CMK (cell line): ENCODE measurements around the gene AKAP13.
"Not testable (repeated sequence)": the region's sequence is repeated elsewhere in the genome, so short reads cannot be mapped to it uniquely, and the experiment has no call there.

Source experiments
- DNase-seq: peaks from one replicate; pipeline ENCODE4 v3.0.0-alpha.2; 2010; ENCODE audit warnings: low read depth

AKAP13 gene

DNA sequence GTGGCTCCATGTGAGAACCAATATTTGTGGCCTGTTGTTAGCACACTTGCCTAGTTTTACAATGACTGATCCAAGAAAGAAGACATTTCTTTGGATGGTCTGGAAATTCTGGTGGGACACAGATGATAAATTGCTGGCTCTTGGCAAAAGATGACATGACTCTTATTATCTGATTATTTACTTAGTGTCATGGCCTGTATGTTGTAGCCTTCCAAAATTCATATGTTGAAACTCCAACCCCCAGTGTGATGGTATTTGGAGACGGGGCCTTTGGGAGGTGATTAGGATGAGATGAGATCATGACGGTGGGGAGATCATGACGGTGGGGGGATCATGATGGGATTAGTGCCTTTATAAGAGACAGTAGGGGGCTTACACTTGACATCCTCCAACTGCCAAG is 30.0 kb upstream of the AKAP13 start:
- no peak for DNase-seq

- DNase-seq: not testable (repeated sequence)
Measured at GRCh38 chr15:85351501-85351900, 28.9 kb upstream of the AKAP13 start.

DNA sequence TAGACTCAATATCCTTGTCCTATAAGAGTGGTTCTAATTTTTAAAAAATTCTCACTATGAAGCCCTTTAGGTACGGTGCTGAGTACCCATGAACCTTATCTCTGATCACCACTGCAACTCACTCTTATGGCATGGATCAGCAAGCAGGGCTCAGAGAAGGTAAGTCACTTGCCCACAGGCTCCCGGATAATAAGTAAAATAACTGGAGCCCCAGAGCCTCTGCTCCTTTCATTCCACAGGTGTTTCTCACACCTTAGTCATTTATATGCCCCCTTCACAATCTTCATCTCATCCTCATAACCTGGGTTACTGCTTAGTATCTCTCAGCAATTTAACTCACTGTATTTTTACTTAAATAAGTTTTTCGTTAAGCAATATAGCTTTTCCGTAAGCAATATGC is 28.4 kb upstream of the AKAP13 start:
- DNase-seq: no peak

- DNase-seq: no peak
Measured at GRCh38 chr15:85353516-85353915, 26.9 kb upstream of the AKAP13 start.

- DNase-seq: no peak
Measured at GRCh38 chr15:85354461-85354860, 25.9 kb upstream of the AKAP13 start.

- no peak for DNase-seq
Measured at GRCh38 chr15:85354948-85355347, 25.5 kb upstream of the AKAP13 start.

DNA sequence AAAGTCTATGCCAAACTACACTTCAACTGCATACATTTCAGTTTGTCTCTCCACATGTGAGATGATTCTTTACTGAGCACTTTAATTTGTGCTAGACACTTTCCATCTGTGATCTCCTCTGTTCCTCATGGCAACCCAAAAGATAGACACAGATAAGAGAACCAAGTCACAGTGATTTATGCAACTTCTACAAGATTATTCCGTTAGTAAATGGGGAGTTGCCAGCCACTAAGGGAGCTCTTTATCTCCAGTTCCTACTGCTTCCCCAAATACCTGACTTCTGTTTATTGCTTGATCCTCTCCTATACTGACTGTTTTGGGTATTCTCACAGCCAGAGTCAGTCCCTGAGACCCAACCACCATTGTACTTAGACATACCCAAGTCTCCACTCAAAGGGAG is 24.1 kb upstream of the AKAP13 start:
- no peak for DNase-seq

DNA sequence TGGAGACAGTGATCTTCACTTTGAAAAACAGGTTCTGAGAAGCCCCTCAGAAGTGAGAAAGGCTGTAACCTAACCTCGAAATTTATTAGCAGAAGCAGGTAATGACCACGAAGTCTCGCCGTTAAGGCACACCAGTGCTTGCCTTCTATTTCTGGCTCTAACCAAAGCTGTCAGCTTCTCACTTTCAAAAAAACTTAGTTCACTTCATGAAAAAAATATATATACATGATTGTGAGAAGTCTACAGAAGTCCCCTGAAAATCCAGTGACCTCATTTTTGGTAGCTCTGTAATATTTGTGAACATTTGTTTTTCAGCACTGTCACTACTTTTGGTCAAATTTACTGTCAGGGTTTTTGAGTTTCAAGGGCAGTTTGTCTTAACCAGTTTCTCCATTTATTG is 19.1 kb upstream of the AKAP13 start:
- no peak for DNase-seq

GRCh38 chr15:85362436-85363081 is 17.8 kb upstream of the AKAP13 start:
- DNase-seq: no peak

DNA sequence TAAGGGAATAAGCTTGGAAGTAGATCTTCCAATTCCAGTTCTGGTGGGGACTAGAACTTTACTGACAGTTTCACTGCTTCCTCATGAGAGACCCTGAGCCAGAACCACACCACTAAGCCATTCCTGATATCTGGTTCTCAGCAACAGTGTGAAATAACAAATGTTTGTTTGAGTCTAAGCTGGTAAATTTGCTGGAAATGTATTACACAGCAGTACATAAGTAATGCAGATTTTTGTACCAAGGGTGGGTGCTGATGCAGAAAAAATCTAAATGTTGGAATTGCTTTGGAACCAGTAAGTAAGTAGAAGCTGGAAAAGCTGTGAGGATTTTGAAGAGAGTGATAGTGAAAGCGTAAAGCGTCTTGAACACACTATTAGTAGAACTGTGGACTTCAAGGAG is 14.4 kb upstream of the AKAP13 start:
- no peak for DNase-seq

DNA sequence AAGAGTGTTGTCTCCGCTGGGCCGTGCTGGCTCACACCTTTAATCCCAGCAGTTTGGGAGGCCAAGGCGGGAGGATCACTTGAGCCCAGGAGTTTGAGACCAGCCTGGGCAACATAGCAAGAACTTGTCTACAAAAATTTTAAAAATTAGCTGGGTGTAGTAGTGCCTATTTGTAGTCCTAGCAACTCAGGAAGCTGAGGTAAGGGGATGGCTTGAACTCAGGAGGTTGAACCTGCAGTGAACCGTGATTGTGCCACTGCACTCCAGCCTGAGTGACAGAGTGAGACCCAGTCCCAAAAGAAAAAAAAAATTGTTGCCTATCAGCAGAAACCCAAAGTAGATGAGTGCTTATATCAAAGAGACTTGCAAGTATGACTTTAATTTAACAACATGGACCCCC is 12.7 kb upstream of the AKAP13 start:
- no peak for DNase-seq

DNA sequence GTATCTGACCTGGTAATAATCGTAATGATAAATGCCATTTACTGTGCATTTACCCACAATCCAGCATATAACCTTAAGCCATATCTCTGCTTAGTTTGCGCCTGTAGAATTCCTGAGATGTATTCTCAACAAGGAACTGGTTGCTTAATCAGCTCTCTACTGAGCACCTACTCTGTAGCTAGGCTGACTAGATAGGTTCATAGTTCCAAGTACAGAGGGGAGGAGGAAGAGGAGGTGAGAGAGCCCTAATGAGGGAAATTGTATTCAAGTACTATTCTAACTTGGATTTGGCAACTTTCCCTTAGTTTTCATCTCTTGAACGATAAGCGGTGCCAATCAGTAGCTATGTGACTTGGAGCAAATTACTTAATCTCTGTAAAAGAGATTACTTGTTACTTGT is 5.6 kb upstream of the AKAP13 start:
- no peak for DNase-seq

DNA sequence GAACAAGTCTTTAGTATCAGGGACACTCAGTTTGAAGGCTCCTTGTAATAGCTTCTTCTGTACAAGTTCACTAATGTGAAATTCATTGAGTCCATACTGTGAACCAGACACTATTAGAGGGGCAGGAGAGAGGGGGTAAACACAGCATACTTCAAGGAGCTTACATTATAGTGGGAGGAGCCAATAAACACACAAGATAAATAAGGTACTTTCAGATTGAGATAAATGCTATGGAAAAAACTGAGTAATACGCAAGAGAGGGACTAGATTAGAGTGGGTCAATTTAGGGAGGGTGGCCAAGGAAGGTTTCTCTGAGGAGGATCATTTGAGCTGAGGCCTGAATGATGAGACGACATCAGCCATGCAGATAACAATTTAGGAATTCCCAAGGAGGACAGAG is 3.1 kb upstream of the AKAP13 start:
- no peak for DNase-seq

GRCh38 chr15:85377986-85378385 is 2.4 kb upstream of the AKAP13 start:
- DNase-seq: no peak

DNA sequence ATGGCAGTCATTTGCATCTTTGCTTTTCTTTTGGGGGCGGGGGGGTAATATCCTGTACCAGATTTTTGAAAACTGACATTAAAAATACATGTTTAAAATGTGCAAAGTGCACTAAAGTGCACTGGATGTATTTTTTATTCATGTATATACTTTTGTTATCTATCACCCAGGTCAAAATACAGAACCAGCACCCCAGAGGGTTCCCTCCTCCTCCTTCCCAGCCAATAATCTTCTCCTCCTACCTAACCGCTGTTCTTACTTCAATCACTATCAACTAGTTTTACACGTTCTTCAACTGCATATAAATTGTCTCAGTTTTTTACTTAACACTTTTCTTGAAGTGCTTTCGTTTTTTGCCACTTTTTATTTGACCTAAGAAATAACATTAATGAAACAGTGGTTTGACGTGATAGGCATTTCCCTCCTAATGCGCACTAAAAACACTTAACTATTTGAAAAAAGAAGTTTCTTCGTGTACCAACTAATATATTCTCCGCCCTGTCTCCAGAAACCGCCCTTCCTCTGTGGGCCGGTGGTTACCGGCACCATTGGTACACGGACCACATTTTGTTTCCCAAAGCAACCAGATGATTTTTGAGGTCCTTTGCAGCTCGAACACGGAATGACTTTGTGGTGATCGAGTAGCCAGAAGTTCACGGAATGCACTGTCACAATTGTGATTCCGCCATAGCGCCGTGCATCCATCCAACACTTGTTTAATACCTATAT is 836 bp upstream of the AKAP13 start:
- DNase-seq: no peak

DNA sequence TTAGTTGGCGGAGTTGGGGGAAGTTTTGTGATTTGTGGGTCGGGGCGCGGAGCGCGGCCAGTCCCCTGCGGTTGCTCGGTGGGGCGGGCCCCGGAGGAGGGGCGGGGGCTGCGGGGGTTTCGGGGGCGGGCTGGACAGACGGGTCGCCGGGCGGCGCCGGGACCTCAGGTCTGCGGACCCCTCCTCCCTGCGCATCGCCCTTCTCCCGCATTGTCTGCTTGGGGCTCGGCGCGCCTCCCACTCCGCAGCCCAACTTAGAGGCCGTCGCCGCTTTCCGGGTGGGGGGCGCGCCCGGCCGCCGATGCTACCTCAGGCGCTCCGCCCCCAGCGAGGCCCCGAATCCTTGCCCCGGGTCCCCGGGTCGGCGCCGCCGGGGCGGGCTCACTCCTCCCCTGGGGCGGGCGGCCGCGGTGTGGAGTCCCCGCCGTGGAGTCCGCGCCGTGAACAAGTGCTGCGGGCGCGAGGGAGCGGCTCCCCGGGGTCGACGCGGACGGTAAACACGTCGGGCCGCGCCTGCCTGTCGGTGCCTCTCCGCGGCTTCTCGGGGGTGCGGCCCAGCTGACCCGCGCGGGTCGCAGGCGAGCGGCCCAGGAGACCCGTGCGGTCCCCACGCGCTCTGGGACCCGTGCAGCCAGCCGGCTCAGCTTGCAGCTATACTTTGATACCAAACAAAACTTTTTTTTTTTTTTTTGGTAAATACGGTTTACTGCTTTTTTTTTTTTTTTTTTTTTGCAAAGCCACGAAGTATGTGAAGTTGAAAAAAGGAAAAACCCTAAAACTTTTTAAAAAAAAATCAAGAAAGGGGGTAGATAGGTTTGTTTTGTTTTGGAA is 624 bp downstream of the AKAP13 start:
- DNase-seq: no peak

DNA sequence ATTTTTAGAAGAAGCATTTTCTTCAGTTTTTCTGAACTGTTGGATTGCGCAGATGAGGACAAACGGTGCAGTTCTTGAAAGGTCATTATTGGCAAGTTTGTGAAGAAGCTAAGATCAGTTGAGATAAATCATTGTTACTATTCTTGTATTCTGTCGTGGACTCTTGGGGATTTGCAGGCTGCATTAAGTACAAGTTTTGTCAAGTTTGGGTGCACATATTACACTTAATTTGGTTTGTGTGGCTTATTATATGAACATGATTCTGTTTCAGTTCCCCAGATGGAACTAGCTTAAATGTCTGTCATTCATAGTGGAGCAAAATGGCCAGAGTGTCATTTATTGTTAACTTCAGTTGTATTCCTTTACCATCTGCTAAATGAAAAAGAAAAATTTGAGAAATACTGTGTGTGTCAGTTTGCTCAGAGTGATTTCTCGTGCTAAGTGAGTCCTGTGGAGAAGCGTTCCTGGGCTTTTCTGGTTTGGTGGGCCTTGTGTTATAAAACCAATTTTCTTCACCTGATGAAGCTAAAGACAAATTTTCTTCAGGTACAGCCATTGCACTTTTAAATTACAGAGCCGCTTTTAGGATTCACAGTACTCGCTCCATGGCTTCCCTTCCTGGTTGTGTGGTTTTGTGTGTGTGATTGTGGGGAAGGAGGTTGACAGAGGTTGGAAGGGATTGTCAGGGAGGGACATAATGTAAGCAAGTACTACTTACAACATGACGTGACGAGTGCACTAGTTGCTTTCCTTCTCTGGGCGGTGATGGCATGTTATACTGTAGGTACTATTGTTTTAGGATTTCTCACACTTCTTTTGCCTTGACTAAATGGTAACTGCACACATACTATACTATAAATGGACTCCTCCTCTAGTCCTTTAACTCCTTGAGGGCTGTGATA is 1.7 kb downstream of the AKAP13 start:
- DNase-seq: no peak

DNA sequence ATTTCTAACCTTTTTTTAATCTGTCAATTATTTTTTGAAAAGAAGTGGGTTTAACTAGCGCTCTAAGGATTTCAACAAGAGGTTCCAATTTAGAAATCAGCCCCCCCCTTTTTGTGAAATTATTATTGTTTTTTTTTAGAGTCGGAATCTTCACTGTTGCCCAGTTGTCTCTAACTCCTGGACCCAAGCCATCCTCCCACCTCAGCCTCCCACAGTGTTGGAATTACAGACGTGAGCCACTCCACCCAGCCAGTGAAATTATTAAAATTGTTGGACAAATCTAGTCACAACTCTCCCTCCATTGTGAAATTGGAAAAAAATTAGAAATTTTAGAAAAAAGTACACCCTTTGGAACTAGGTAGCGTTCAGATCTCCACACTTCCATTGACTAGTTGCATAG is 2.5 kb downstream of the AKAP13 start:
- no peak for DNase-seq

GRCh38 chr15:85383470-85384148 is 3.2 kb downstream of the AKAP13 start:
- DNase-seq: no peak

- no peak for DNase-seq
Measured at GRCh38 chr15:85386261-85386660, 5.9 kb downstream of the AKAP13 start.

DNA sequence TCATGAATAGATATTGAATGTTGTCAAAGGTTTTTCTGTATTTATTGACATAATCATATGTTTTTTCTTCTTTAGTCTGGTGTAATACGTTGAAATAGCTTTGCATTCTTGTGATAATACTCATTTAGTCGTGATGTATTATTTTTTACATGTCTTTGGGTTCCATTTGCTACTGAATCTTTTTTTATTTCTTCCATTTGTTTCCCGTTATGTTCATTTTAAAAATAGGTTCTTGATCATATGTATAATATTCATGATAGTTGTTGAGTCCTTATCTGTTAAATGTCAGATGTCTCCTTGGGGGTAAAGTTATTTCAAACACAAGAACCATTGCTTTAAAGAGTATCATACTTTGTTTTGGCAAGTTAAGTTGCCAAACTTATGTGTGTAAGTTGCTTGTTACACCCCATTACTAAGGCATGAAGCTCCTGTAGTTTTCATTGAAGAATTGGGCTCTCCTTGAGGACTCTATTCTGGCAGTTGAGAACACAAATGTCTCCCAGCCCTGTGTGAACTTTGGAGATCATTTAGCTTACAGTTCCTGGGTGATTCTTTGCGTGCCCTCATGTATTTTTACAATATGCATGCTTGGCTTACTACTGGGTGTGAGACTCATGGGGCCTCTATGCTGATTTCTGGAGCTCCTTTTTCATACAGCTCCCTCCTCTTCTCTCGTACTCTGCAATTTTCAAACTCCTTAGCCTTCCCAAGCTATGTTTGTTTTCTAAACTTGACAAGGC is 8.3 kb downstream of the AKAP13 start:
- no peak for DNase-seq
